ENCODE results near the gene ITSN2.
A peak's percentile ranks its signal among the peaks of the same experiment; 100 is the strongest.
"Not testable (repeated sequence)": the region's sequence is repeated elsewhere in the genome, so short reads cannot be mapped to it uniquely, and the experiment has no call there.

The ITSN2 gene

GRCh38 chr2:24382363-24383073, 22.2 kb upstream of the ITSN2 start:
- Mint-ChIP-seq H3K4me1 (ENCODE audit: low read depth) (no peaks in the 10 kb centered on the region), H3K9me3 (no peaks in the 10 kb centered on the region), H3K36me3 (ENCODE audit: low read depth) (no peaks in the 10 kb centered on the region), H3K4me3 (no peak overlapping the region), H3K27ac (no peak overlapping the region), H3K27me3 (no peaks in the 10 kb centered on the region)
- intact Hi-C loops (cut with micrococcal nuclease), result loop anchor here (2.0 to 10.0 kb wide), 3 partner anchors 42 to 128 kb away; no protein-coding TSS in a partner anchor

GRCh38 chr2:24380820-24381219, 20.5 kb upstream of the ITSN2 start:
- intact Hi-C loops (cut with micrococcal nuclease), result loop anchor here (5.0 to 10.0 kb wide), 2 partner anchors 74 to 126 kb away; no protein-coding TSS in a partner anchor
- Mint-ChIP-seq H3K4me1 (ENCODE audit: low read depth) (no peaks in the 10 kb centered on the region), H3K36me3 (ENCODE audit: low read depth) (no peaks in the 10 kb centered on the region), H3K4me3 (no peak overlapping the region), H3K27ac (no peak overlapping the region), H3K9me3 (no peaks in the 10 kb centered on the region), H3K27me3 (no peaks in the 10 kb centered on the region)

GRCh38 chr2:24375349-24376087, 15.2 kb upstream of the ITSN2 start:
- Mint-ChIP-seq H3K27me3 (no peaks in the 10 kb centered on the region), H3K27ac (no peak overlapping the region), H3K4me3 (no peak overlapping the region), H3K4me1 (ENCODE audit: low read depth) (no peaks in the 10 kb centered on the region), H3K36me3 (ENCODE audit: low read depth) (no peaks in the 10 kb centered on the region), H3K9me3 (no peaks in the 10 kb centered on the region)
- intact Hi-C loops (cut with micrococcal nuclease), result no loop called here

GRCh38 chr2:24374301-24374700, 14.0 kb upstream of the ITSN2 start:
- Mint-ChIP-seq H3K9me3 (no peaks in the 10 kb centered on the region), H3K4me3 (no peak overlapping the region), H3K36me3 (ENCODE audit: low read depth) (no peaks in the 10 kb centered on the region), H3K27me3 (no peaks in the 10 kb centered on the region), H3K4me1 (ENCODE audit: low read depth) (no peaks in the 10 kb centered on the region), H3K27ac (no peak overlapping the region)
- intact Hi-C loops (cut with micrococcal nuclease), result no loop called here

- no peaks in the 10 kb centered on the region for H3K36me3 Mint-ChIP-seq (ENCODE audit: low read depth)
- intact Hi-C loops (cut with micrococcal nuclease), result no loop called here
Observed at GRCh38 chr2:24372033-24372432, 11.7 kb upstream of the ITSN2 start.

GRCh38 chr2:24365826-24366225, 5.5 kb upstream of the ITSN2 start:
- no peak overlapping the region for H3K4me3 Mint-ChIP-seq
- peaks cover 47% of the 10 kb centered on the region for H3K4me1 Mint-ChIP-seq (ENCODE audit: low read depth)
- no peaks in the 10 kb centered on the region for H3K36me3 Mint-ChIP-seq (ENCODE audit: low read depth)
- intact Hi-C loops (cut with micrococcal nuclease), result no loop called here
- H3K27me3 Mint-ChIP-seq, result no peaks in the 10 kb centered on the region
- H3K9me3 Mint-ChIP-seq, result no peaks in the 10 kb centered on the region
- peak overlapping the region; percentile 88 for H3K27ac Mint-ChIP-seq

More at GRCh38 chr2:24372033-24372432, 11.7 kb upstream of the ITSN2 start:
- H3K9me3 Mint-ChIP-seq, result no peaks in the 10 kb centered on the region
- no peak overlapping the region for H3K27ac Mint-ChIP-seq
- no peak overlapping the region for H3K4me3 Mint-ChIP-seq
- no peaks in the 10 kb centered on the region for H3K27me3 Mint-ChIP-seq
- H3K4me1 Mint-ChIP-seq (ENCODE audit: low read depth), result no peaks in the 10 kb centered on the region

- H3K27me3 Mint-ChIP-seq, result no peaks in the 10 kb centered on the region
- peak overlapping the region; percentile 44 for H3K4me3 Mint-ChIP-seq
- H3K9me3 Mint-ChIP-seq, result no peaks in the 10 kb centered on the region
- H3K36me3 Mint-ChIP-seq (ENCODE audit: low read depth), result peaks cover 4% of the 10 kb centered on the region
- intact Hi-C loops (cut with micrococcal nuclease), result no loop called here
- peak overlapping the region; percentile 88 for H3K27ac Mint-ChIP-seq
- peaks cover 49% of the 10 kb centered on the region for H3K4me1 Mint-ChIP-seq (ENCODE audit: low read depth)
Observed at GRCh38 chr2:24365051-24365450, 4.7 kb upstream of the ITSN2 start.

GRCh38 chr2:24363301-24363700, 3.0 kb upstream of the ITSN2 start:
- intact Hi-C loops (cut with micrococcal nuclease), result loop anchor here (5.0 kb wide), 1 partner anchor 36 kb away; no protein-coding TSS in a partner anchor
- Mint-ChIP-seq H3K9me3 (no peaks in the 10 kb centered on the region), H3K27me3 (no peaks in the 10 kb centered on the region), H3K4me3 (no peak overlapping the region), H3K4me1 (ENCODE audit: low read depth) (peaks cover 55% of the 10 kb centered on the region), H3K36me3 (ENCODE audit: low read depth) (peaks cover 10% of the 10 kb centered on the region), H3K27ac (peak overlapping the region; percentile 88)

GRCh38 chr2:24362253-24362652, 1.9 kb upstream of the ITSN2 start:
- no peak overlapping the region for H3K4me3 Mint-ChIP-seq
- no peak overlapping the region for H3K27ac Mint-ChIP-seq
- H3K4me1 Mint-ChIP-seq (ENCODE audit: low read depth), result peaks cover 61% of the 10 kb centered on the region
- intact Hi-C loops (cut with micrococcal nuclease), result loop anchor here (5.0 kb wide), 1 partner anchor 35 kb away; no protein-coding TSS in a partner anchor
- peaks cover 10% of the 10 kb centered on the region for H3K36me3 Mint-ChIP-seq (ENCODE audit: low read depth)
- H3K27me3 Mint-ChIP-seq, result no peaks in the 10 kb centered on the region
- no peaks in the 10 kb centered on the region for H3K9me3 Mint-ChIP-seq

- intact Hi-C loops (cut with micrococcal nuclease), result loop anchor here (5.0 kb wide), 1 partner anchor 34 kb away; no protein-coding TSS in a partner anchor
- Mint-ChIP-seq H3K36me3 (ENCODE audit: low read depth) (peaks cover 21% of the 10 kb centered on the region), H3K4me3 (peak overlapping the region; percentile 82), H3K9me3 (no peaks in the 10 kb centered on the region), H3K27me3 (no peaks in the 10 kb centered on the region), H3K4me1 (ENCODE audit: low read depth) (peaks cover 67% of the 10 kb centered on the region), H3K27ac (peak overlapping the region; percentile 95)
Observed at GRCh38 chr2:24360963-24361330, 611 bp upstream of the ITSN2 start.

GRCh38 chr2:24359129-24360049, 947 bp downstream of the ITSN2 start:
- intact Hi-C loops (cut with micrococcal nuclease), result loop anchor here (5.0 kb wide), 1 partner anchor 32 kb away; no protein-coding TSS in a partner anchor
- H3K27ac Mint-ChIP-seq, result peak overlapping the region; percentile 95
- peak overlapping the region; percentile 82 for H3K4me3 Mint-ChIP-seq
- no peaks in the 10 kb centered on the region for H3K9me3 Mint-ChIP-seq
- no peaks in the 10 kb centered on the region for H3K27me3 Mint-ChIP-seq
- H3K4me1 Mint-ChIP-seq (ENCODE audit: low read depth), result peaks cover 61% of the 10 kb centered on the region
- H3K36me3 Mint-ChIP-seq (ENCODE audit: low read depth), result peaks cover 21% of the 10 kb centered on the region

- H3K27me3 Mint-ChIP-seq; intact Hi-C loops (cut with micrococcal nuclease); H3K9me3 Mint-ChIP-seq; H3K4me3 Mint-ChIP-seq; H3K27ac Mint-ChIP-seq: not testable (repeated sequence)
- Mint-ChIP-seq H3K4me1 (ENCODE audit: low read depth) (peaks cover 54% of the 10 kb centered on the region), H3K36me3 (ENCODE audit: low read depth) (peaks cover 21% of the 10 kb centered on the region)
Observed at GRCh38 chr2:24357767-24358166, 2.6 kb downstream of the ITSN2 start.

- H3K9me3 Mint-ChIP-seq; H3K27me3 Mint-ChIP-seq; intact Hi-C loops (cut with micrococcal nuclease); H3K27ac Mint-ChIP-seq; H3K4me3 Mint-ChIP-seq: not testable (repeated sequence)
- Mint-ChIP-seq H3K4me1 (ENCODE audit: low read depth) (peaks cover 51% of the 10 kb centered on the region), H3K36me3 (ENCODE audit: low read depth) (peaks cover 21% of the 10 kb centered on the region)
Observed at GRCh38 chr2:24357115-24357514, 3.2 kb downstream of the ITSN2 start.
